AG08395 (cell line): Measurements from ENCODE around the gene ABTB1.
"Not testable (repeated sequence)": the region's sequence is repeated elsewhere in the genome, so short reads cannot be mapped to it uniquely, and the experiment has no call there.

Experiments used
- DNase-seq: peaks from one replicate; pipeline ENCODE4 v3.0.0; 2012; ENCODE audit warnings: mixed read lengths, low spot score

ABTB1 gene

GRCh38 chr3:127650236-127650635 lies 22.5 kb upstream of the ABTB1 start:
- no peak for DNase-seq

DNA sequence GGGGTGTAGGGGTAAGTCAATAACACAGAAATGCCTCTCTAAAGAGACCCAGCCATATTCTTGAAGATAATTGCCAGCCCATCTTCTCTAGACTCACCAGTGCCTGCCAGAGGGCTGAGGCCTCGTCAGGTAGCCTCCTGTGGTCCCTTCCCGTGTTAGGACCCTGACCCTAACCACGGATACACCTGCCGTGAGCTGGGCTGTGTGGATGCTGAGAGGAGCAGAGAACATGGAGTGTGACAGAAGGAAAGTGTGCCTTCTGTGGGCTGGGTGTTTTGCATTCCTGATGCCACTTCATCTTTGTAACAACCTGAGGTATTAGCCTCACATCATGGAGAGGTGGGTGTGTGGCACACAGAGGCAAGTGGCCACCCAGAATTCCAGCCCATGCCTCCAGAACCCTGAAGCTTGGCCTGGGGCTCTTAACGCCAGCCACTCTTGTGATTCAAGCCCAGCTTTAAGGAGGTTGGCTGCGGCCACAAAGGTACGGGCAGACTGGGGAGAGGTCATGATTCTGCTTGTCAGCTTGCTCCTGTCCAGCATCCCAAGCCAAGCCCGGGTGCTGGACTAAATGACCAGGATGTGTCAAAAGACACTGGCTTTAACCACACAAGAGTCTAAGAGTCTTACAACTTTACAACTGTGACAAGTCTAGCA lies 21.1 kb upstream of the ABTB1 start:
- no peak for DNase-seq

DNA sequence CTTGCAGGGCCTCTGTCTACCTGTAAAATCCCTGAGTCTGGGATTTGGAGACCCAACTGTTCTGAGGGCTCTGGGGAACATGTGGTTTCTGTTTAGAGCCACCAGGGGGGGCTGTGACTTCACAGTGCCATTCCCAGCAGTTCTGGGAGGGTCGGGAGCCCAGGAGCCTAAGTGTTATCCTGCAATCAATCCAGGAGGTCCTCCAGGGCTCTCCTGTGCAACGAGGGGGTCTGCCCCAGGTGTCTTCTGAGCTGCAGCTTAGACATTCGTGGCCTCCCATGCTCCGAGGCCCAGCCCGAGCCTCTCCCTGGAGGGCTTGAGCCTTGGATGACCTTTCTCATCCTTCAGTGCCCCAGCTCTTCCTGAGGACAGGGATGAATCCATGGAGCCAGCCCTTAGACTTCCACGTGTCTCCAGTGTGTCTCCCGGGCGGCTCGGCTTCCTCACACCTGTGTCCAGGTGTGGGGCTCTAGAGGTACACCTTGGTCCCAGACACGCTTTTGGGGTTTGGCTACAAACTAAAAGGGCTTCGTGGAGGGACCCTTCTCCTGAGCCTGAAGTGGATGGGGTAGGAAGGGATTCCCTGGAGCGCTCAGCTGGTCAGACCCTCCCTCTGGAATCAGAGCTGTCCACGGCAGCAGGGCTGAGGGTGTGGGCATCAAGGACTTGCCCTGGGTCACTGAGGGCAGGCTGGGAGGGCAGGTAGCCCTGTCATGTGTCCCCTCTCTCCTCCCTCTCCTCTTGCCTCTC lies 20.3 kb upstream of the ABTB1 start:
- DNase-seq = peak; percentile 81

GRCh38 chr3:127654374-127654773 lies 18.4 kb upstream of the ABTB1 start:
- no peak for DNase-seq

DNA sequence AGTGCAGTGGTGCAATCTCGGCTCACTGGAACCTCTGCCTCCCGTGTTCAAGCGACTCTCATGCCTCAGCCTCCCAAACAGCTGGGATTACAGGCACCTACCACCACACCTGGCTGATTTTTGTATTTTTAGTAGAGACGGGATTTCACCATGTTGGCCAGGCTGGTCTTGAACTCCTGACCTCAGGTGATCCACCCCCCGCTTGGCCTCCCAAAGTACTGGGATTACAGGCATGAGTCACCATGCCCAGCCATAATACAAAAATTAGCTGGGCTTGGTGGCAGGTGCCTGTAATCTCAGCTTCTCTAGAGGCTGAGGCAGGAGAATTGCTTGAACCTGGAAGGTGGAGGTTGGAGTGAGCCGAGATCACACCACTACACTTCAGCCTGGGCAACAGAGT lies 17.8 kb upstream of the ABTB1 start:
- DNase-seq = not testable (repeated sequence)

GRCh38 chr3:127655641-127656040 lies 17.1 kb upstream of the ABTB1 start:
- peak; percentile 79 for DNase-seq

- no peak for DNase-seq
Observed at GRCh38 chr3:127656906-127657305, 15.8 kb upstream of the ABTB1 start.

DNA sequence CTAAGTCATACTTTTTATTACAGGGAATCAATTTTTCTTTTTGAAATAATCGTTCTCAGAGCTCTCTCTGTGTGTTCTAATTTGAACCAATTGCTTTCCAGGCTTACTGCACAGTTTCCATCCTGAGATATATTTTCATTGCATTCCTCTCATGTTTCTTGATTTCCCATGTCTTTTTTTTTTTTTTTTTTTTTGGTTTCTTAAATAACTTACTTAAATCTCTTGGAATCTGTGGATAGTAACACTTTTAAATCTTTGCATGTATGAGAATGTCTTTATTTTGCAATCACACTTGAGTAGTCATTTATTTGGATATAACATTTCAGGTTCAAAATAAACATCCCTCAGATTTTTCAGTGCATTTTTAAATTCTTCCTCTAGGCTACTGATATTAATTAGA lies 14.5 kb upstream of the ABTB1 start:
- DNase-seq = no peak

GRCh38 chr3:127660621-127661251 lies 12.0 kb upstream of the ABTB1 start:
- no peak for DNase-seq

- DNase-seq = no peak
Observed at GRCh38 chr3:127661600-127661999, 11.2 kb upstream of the ABTB1 start.

GRCh38 chr3:127662001-127662469 lies 10.7 kb upstream of the ABTB1 start:
- DNase-seq = no peak

- DNase-seq = no peak
Observed at GRCh38 chr3:127663151-127663550, 9.6 kb upstream of the ABTB1 start.

- DNase-seq = no peak
Observed at GRCh38 chr3:127665165-127665564, 7.6 kb upstream of the ABTB1 start.

DNA sequence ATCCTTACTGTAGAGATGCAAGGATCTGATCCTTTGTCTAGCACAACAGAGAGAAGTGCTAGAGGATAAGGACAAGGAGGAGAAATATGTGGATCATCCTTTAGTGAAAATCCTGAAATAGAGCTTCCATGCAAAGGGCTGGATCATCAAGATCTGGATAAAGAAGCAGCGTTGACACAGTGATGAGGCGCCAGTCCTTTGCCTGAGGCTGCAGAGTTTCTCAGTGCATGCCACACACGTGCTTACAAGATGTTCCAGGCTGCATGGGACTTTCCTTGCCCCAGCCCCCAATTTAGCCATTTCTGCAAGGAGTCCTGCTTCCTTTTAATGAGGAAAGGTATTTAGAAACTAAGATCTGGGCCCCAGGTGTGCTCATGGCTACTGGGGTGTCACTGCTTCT lies 7.2 kb upstream of the ABTB1 start:
- peak; percentile 55 for DNase-seq

GRCh38 chr3:127666676-127667075 lies 6.1 kb upstream of the ABTB1 start:
- no peak for DNase-seq

GRCh38 chr3:127667119-127667681 lies 5.6 kb upstream of the ABTB1 start:
- DNase-seq = no peak

- no peak for DNase-seq
Observed at GRCh38 chr3:127668906-127669305, 3.8 kb upstream of the ABTB1 start.

DNA sequence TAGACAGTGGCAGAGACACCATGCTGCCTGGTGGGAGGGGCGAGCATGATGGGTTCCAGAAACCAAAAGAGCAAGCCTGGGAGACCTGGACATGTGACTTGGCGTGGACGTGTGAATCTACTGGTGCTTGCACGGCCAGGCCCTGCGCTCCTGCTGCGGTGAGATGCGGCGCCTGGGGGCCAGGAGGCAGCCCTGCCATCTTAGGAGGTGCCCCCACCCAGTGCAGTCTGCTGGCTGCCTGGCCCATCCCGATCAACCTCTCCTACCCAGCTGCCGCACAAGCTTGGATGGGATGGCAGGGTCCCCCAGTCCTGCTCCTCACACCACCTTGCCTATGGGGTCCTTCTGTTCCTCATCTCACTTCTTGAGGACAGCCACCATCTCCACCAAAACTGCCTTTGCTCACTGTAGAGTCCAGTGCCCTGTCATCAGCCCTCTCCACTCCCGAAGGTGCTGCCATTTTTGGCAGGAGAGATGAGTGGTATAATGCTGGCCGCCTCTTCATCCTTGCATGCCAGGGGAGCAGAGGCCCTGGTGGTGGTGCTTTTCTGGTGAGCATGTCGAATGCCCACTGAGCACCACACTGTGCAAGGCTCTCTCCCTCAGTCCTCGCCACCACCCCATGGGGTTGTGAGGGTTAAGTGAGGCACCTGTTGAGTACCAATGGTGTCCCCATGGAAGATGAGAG lies 3.1 kb upstream of the ABTB1 start:
- DNase-seq = no peak

GRCh38 chr3:127670229-127670559 lies 2.6 kb upstream of the ABTB1 start:
- DNase-seq = no peak

- DNase-seq = no peak
Observed at GRCh38 chr3:127670761-127671522, 1.8 kb upstream of the ABTB1 start.
